Pancreas (tissue), 10 donors: ENCODE results near the gene RETREG1. TPM values are rescaled to one million over a fixed set of nuclear protein-coding genes. Genes with fewer than 3 reads are reported as not detected.
A peak's percentile ranks its signal among the peaks of the same experiment; 100 is the strongest.

ENCODE experiments used
- ATAC-seq, 4 donors: fragments of 200-7000 bp; cut with Tn5 transposase; one replicate each; pipeline versions ENCODE4 v1.8.0 to v1.9.1; 2020; ENCODE audit warnings: mild to moderate bottlenecking in 4 of 4, moderate library complexity in 4 of 4
- DNase-seq, 6 donors: peaks; one replicate each; pipeline ENCODE4 v3.0.0-alpha.2; 2020
- FAIRE-seq: peaks from 2 replicates; lab custom pipeline; 2012; peaks lifted over from hg19 to GRCh38; lab: Jason Lieb, UNC
- H3K27ac ChIP-seq, 4 donors: fragments of 200-600 bp; sonication (generic); 1 replicate in 3 of 4; 2 replicates in 1 of 4; pipeline versions ENCODE4 v1.5.0 to v1.8.0; 2020
- H3K27me3 ChIP-seq, 4 donors: fragments of 200-600 bp; one replicate each; pipeline ENCODE4 v1.8.0; 2021
- H3K36me3 ChIP-seq, 3 donors: fragments of 200-600 bp; sonication (generic) in 1 of 3; one replicate each; pipeline versions ENCODE4 v1.5.0 to v1.8.0; 2020 to 2021
- H3K4me1 ChIP-seq, 3 donors: fragments of 200-600 bp; one replicate each; pipeline ENCODE4 v1.8.0; 2021
- H3K4me3 ChIP-seq, 4 donors: fragments of 200-600 bp; sonication (generic) in 2 of 4; one replicate each; pipeline versions ENCODE4 v1.5.0 to v1.8.0; 2020 to 2021
- H3K9me3 ChIP-seq, 4 donors: fragments of 200-600 bp; one replicate each; pipeline ENCODE4 v1.8.0; 2021
- CTCF ChIP-seq, 4 donors: fragments of 200-600 bp; sonication (generic) in 3 of 4; IDR thresholded peaks; one replicate each; pipeline versions ENCODE4 v1.5.0 to v1.8.0; 2021; ENCODE audit warnings: antibody characterized with exemption in 4 of 4
- WGBS, 2 donors: extraction: QIAGEN DNeasy Blood & Tissue Kit; methylation state at CpG; one replicate each; pipeline ENCODE4 v1.1.7; 2013; 5-methylcytosine and 5-hydroxymethylcytosine counted together
- intact Hi-C, 3 donors: fragments of 100-400 bp; cut with DNase I; formaldehyde crosslinking; loops; one replicate each; pipeline versions ENCODE4 v1.11.1 to v1.14.2; 2022
- polyA plus RNA-seq, 2 donors: library from polyadenylated mRNA; stranded (reverse); fragments of 200-250 nt; gene quantifications; one replicate each; pipeline ENCODE4 v1.2.3, GENCODE V29; 2013
- total RNA-seq, 6 donors: library from RNA; stranded (reverse); fragmentation: NEBNext Ultra II Directional in 4 of 6; extraction: Animal tissue kit (Norgen Biotek cat#: 25700) in 4 of 6; gene quantifications; one replicate each; pipeline versions ENCODE4 v1.2.1 to v1.2.4, GENCODE V29; 2021 to 2023
- donor health status: healthy with polysubstance abuse.
- donor health status: DM: no; HTN: no; CAD: no; lungs with moderate emphysema.
- donor health status: DM: no; HTN: no; CAD: no.
- donor health status: control.
- donor health status: control.
- donor health status: Bipolar disorder and iron deficiency.
- donor health status: DM: yes; HTN: yes; CAD: no.
- donor health status: DM: no; HTN: no; CAD: no.
- donor health status: DM: no; HTN: no; CAD: no.
- donor health status: DM: yes; HTN: yes; CAD: no.

Gene RETREG1
- total and polyA plus RNA-seq, 8 donors: 5.3 to 22.6 (median 15.5) TPM

GRCh38 chr5:16457451-16457850, 159.3 kb downstream of the RETREG1 start:
- intact Hi-C loops: loop anchor here in 1 of 3 donors (5.0 kb wide), 1 partner anchor 290 kb away; no protein-coding TSS in a partner anchor
- no peak overlapping the region for H3K4me3 ChIP-seq
- H3K27ac ChIP-seq: no peak overlapping the region
- H3K36me3 ChIP-seq: peaks cover 6 to 39% (median 10%) of the 10 kb centered on the region in 3 donors
- peaks cover 28 to 56% (median 41%) of the 10 kb centered on the region in 3 donors for H3K4me1 ChIP-seq
- FAIRE-seq (no peak), DNase-seq (no peak), ATAC-seq (peak in 3 of 4 donors; percentile 12 to 34 (median 24))
- H3K27me3 ChIP-seq: no peaks in the 10 kb centered on the region
- H3K9me3 ChIP-seq: no peaks in the 10 kb centered on the region
- WGBS, 2 donors: 33% methylated on average over 3 of the region's 3 CpGs
- no peak for TF ChIP-seq CTCF (IDR thresholded peaks at IDR 0.05)

- WGBS, 2 donors: 28 to 38% methylated on average over 4 of the region's 4 CpGs
- H3K27ac ChIP-seq: peak overlapping the region in 2 of 4 donors; percentile 27 to 33
- intact Hi-C loops: loop anchor here in 1 of 3 donors (5.0 kb wide), 1 partner anchor 289 kb away; no protein-coding TSS in a partner anchor
- FAIRE-seq (no peak), ATAC-seq (peak; percentile 78 to 86 (median 80)), DNase-seq (peak in 2 of 6 donors; percentile 23 to 47)
- peak; percentile 49 to 75 (median 64) for TF ChIP-seq CTCF (IDR thresholded peaks at IDR 0.05)
- H3K4me1 ChIP-seq: peaks cover 21 to 44% (median 29%) of the 10 kb centered on the region in 3 donors
- H3K4me3 ChIP-seq: peak overlapping the region in 1 of 4 donors; percentile 1
- H3K27me3 ChIP-seq: no peaks in the 10 kb centered on the region
- peaks cover 6 to 40% (median 9%) of the 10 kb centered on the region in 3 donors for H3K36me3 ChIP-seq
- H3K9me3 ChIP-seq: no peaks in the 10 kb centered on the region
Measured at GRCh38 chr5:16456103-16456832, 160.5 kb downstream of the RETREG1 start.

GRCh38 chr5:16455668-16456067, 161.1 kb downstream of the RETREG1 start:
- no peak overlapping the region for H3K4me3 ChIP-seq
- no peaks in the 10 kb centered on the region for H3K9me3 ChIP-seq
- peak overlapping the region in 2 of 4 donors; percentile 27 to 33 for H3K27ac ChIP-seq
- FAIRE-seq: no peak
- no peak for TF ChIP-seq CTCF (IDR thresholded peaks at IDR 0.05)
- peak in 3 of 4 donors; percentile 11 to 22 (median 17) for ATAC-seq
- DNase-seq: no peak
- H3K27me3 ChIP-seq: no peaks in the 10 kb centered on the region
- intact Hi-C loops: loop anchor here in 1 of 3 donors (5.0 kb wide), 1 partner anchor 288 kb away; no protein-coding TSS in a partner anchor
- H3K36me3 ChIP-seq: peaks cover 6 to 40% (median 14%) of the 10 kb centered on the region in 3 donors
- peaks cover 21 to 38% (median 23%) of the 10 kb centered on the region in 3 donors for H3K4me1 ChIP-seq
- 51 to 60% methylated on average over 5 of the region's 5 CpGs for WGBS, 2 donors

GRCh38 chr5:16454686-16455085, 162.1 kb downstream of the RETREG1 start:
- no peak overlapping the region for H3K4me3 ChIP-seq
- FAIRE-seq (no peak), DNase-seq (no peak), ATAC-seq (peak in 1 of 4 donors; percentile 7)
- H3K27ac ChIP-seq: no peak overlapping the region
- H3K36me3 ChIP-seq: peaks cover 6 to 46% (median 20%) of the 10 kb centered on the region in 3 donors
- intact Hi-C loops: loop anchor here in 1 of 3 donors (5.0 kb wide), 1 partner anchor 287 kb away; no protein-coding TSS in a partner anchor
- peaks cover 14 to 28% (median 21%) of the 10 kb centered on the region in 3 donors for H3K4me1 ChIP-seq
- no peak for TF ChIP-seq CTCF (IDR thresholded peaks at IDR 0.05)
- no peaks in the 10 kb centered on the region for H3K9me3 ChIP-seq
- no peaks in the 10 kb centered on the region for H3K27me3 ChIP-seq
- 47 to 51% methylated on average over 4 of the region's 4 CpGs for WGBS, 2 donors
